A549 (cell line): ENCODE results near the gene SCRN2. TPM values are rescaled to one million over a fixed set of nuclear protein-coding genes. Genes with fewer than 3 reads are reported as not detected.

Source experiments
- ATAC-seq, 2 experiments: fragments of 200-7000 bp in 1 of 2; fragments of >200 bp in 1 of 2; cut with Nextera tagmentation in 1 of 2; cut with Tn5 transposase in 1 of 2; 3 replicates each; pipeline versions ENCODE4 v1.8.0 to v1.9.1; 2018 to 2020; ENCODE audit warnings: mild to moderate bottlenecking in 1 of 2, moderate library complexity in 1 of 2
- CTCF ChIA-PET: fragments of 300-600 bp; sonication (Branson Sonifier 250); formaldehyde crosslinking; extraction: SDS; loops from one replicate; lab custom pipeline; 2021; ENCODE audit warnings: antibody characterized with exemption, inconsistent platforms; lab: Yijun Ruan, JAX
- POLR2A ChIA-PET: fragments of 350-600 bp; formaldehyde crosslinking; extraction: SDS; loops from one replicate; lab custom pipeline; 2021; ENCODE audit warnings: antibody characterized with exemption, inconsistent platforms; lab: Yijun Ruan, JAX
- DNase-seq, 2 experiments: peaks; one replicate each; pipeline versions ENCODE4 v3.0.0 to v3.0.0-alpha.2; 2011 to 2016; ENCODE audit warnings: low read depth in 1 of 2, low spot score in 1 of 2
- FAIRE-seq: peaks from 2 replicates; lab custom pipeline; 2011; peaks lifted over from hg19 to GRCh38; lab: Jason Lieb, UNC
- H3K27ac ChIP-seq, 2 experiments: fragments of >200 bp; sonication (Bioruptor Twin); formaldehyde crosslinking; 3 replicates each; pipeline ENCODE4 v1.5.1; 2016 to 2017
- H3K4me1 ChIP-seq: fragments of >200 bp; sonication (Bioruptor Twin); formaldehyde crosslinking; 3 replicates; pipeline ENCODE4 v1.6.1; 2016
- H3K4me2 ChIP-seq: fragments of >200 bp; sonication (Bioruptor Twin); formaldehyde crosslinking; 3 replicates; pipeline ENCODE4 v1.6.1; 2016
- H3K4me3 ChIP-seq: fragments of >200 bp; sonication (Bioruptor Twin); formaldehyde crosslinking; 3 replicates; pipeline ENCODE4 v1.5.1; 2016
- H3K9me3 ChIP-seq: fragments of >200 bp; sonication (Bioruptor Twin); formaldehyde crosslinking; 3 replicates; pipeline ENCODE4 v1.6.1; 2016
- CEBPB ChIP-seq, 2 experiments: fragments of >200 bp in 1 of 2; sonication (Bioruptor Twin) in 1 of 2; formaldehyde crosslinking in 1 of 2; IDR thresholded peaks; 2 replicates each; pipeline ENCODE4 v1.6.1; 2012 to 2016
- CHD4 ChIP-seq: fragments of 200-600 bp; sonication (generic); IDR thresholded peaks from 2 replicates; pipeline ENCODE4 v1.6.1; 2016; ENCODE audit warnings: antibody characterized with exemption, mild to moderate bottlenecking, borderline replicate concordance
- E2F6 ChIP-seq: IDR thresholded peaks from 2 replicates; pipeline ENCODE4 v1.6.1; 2012; ENCODE audit warnings: low read depth, borderline replicate concordance
- EHMT2 ChIP-seq: fragments of 200-600 bp; sonication (generic); IDR thresholded peaks from 2 replicates; pipeline ENCODE4 v1.6.1; 2016; ENCODE audit warnings: antibody characterized with exemption, low read depth, mild to moderate bottlenecking, moderate library complexity
- EP300 ChIP-seq, 2 experiments: fragments of >200 bp; sonication (Bioruptor Twin); formaldehyde crosslinking; IDR thresholded peaks; 2 replicates in 1 of 2; 3 replicates in 1 of 2; pipeline ENCODE4 v1.6.1; 2016 to 2017
- FOSB ChIP-seq: fragments of 250-450 bp; sonication (Bioruptor Pico); IDR thresholded peaks from 2 replicates; pipeline ENCODE4 v1.5.0; 2020; ENCODE audit warnings: mild to moderate bottlenecking, moderate library complexity
- HEYL ChIP-seq: fragments of 250-450 bp; sonication (Bioruptor Pico); IDR thresholded peaks from 2 replicates; pipeline ENCODE4 v1.8.0; 2021; ENCODE audit warnings: mild to moderate bottlenecking, moderate library complexity
- HOXA7 ChIP-seq: fragments of 250-450 bp; sonication (Bioruptor Pico); IDR thresholded peaks from 2 replicates; pipeline ENCODE4 v1.5.0; 2020; ENCODE audit warnings: mild to moderate bottlenecking, moderate library complexity
- HOXB13 ChIP-seq: fragments of 250-450 bp; sonication (Bioruptor Pico); IDR thresholded peaks from 2 replicates; pipeline ENCODE4 v1.5.0; 2020; ENCODE audit warnings: low read depth, mild to moderate bottlenecking, moderate library complexity
- HOXB5 ChIP-seq: fragments of 250-450 bp; sonication (Bioruptor Pico); IDR thresholded peaks from 2 replicates; pipeline ENCODE4 v1.5.0; 2020; ENCODE audit warnings: mild to moderate bottlenecking, moderate library complexity
- JUN ChIP-seq, 2 experiments: fragments of >200 bp; sonication (Bioruptor Twin); formaldehyde crosslinking; IDR thresholded peaks; 2 replicates in 1 of 2; 3 replicates in 1 of 2; pipeline ENCODE4 v1.6.1; 2016 to 2017
- MAFK ChIP-seq: fragments of 450-650 bp; IDR thresholded peaks from 2 replicates; pipeline ENCODE4 v1.6.1; 2014; ENCODE audit not compliant: partially characterized antibody
- NPAS2 ChIP-seq: fragments of 250-450 bp; sonication (Bioruptor Pico); IDR thresholded peaks from 2 replicates; pipeline ENCODE4 v1.8.0; 2022; ENCODE audit warnings: mild to moderate bottlenecking, moderate library complexity, borderline replicate concordance
- PBX3 ChIP-seq: IDR thresholded peaks from 2 replicates; pipeline ENCODE4 v1.6.1; 2012
- POLR2A ChIP-seq: IDR thresholded peaks from 2 replicates; pipeline ENCODE4 v1.6.1; 2012; ENCODE audit warnings: mild to moderate bottlenecking, low read length
- POLR2AphosphoS2 ChIP-seq: conservative IDR thresholded peaks from 2 replicates; pipeline ENCODE4 v1.6.1; 2012; ENCODE audit warnings: low read length, improper control_type of control experiment, inconsistent platforms
- RAD21 ChIP-seq, 2 experiments: fragments of >200 bp in 1 of 2; sonication (Bioruptor Twin) in 1 of 2; formaldehyde crosslinking in 1 of 2; IDR thresholded peaks in 1 of 2; conservative IDR thresholded peaks in 1 of 2; 2 replicates in 1 of 2; 3 replicates in 1 of 2; pipeline ENCODE4 v1.6.1; 2012 to 2018; ENCODE audit warnings: inconsistent platforms in 1 of 2
- RNF2 ChIP-seq: fragments of 200-600 bp; sonication (generic); IDR thresholded peaks from 2 replicates; pipeline ENCODE4 v1.6.1; 2016; ENCODE audit warnings: low read depth, mild to moderate bottlenecking, antibody characterized with exemption, moderate library complexity, borderline replicate concordance
- SMC3 ChIP-seq: fragments of >200 bp; sonication (Bioruptor Twin); formaldehyde crosslinking; IDR thresholded peaks from 3 replicates; pipeline ENCODE4 v1.6.1; 2018; ENCODE audit warnings: inconsistent platforms
- SREBF2 ChIP-seq: fragments of 450-650 bp; IDR thresholded peaks from 2 replicates; pipeline ENCODE4 v1.6.1; 2014; ENCODE audit warnings: mild to moderate bottlenecking, moderate library complexity
- TFCP2L1 ChIP-seq: fragments of 250-450 bp; sonication (Bioruptor Pico); IDR thresholded peaks from 2 replicates; pipeline ENCODE4 v1.5.0; 2021; ENCODE audit warnings: mild to moderate bottlenecking
- TP53 ChIP-seq: fragments of 250-450 bp; sonication (Bioruptor Pico); IDR thresholded peaks from 2 replicates; pipeline ENCODE4 v1.5.0; 2021; ENCODE audit warnings: mild to moderate bottlenecking, moderate library complexity
- ZFP36 ChIP-seq: fragments of 450-650 bp; IDR thresholded peaks from 2 replicates; pipeline ENCODE4 v1.6.1; 2014; ENCODE audit warnings: borderline replicate concordance; ENCODE audit not compliant: partially characterized antibody
- WGBS: methylation state at CpG from one replicate; pipeline ENCODE4 v1.1.6; 2017; ENCODE audit errors: missing lambda C conversion rate; 5-methylcytosine and 5-hydroxymethylcytosine counted together
- polyA plus RNA-seq, 4 experiments: library from polyadenylated mRNA; depleted of rRNA in 3 of 4; stranded (reverse); fragments of >200 nt; fragmentation: RNase III in 1 of 4; extraction: RNeasy Plus Mini Kit Qiagen cat#74134 plus additional on column Dnase treatment in 1 of 4; gene quantifications; 2 replicates in 3 of 4; 3 replicates in 1 of 4; pipeline ENCODE4 v1.2.3, GENCODE V29; 2011 to 2017
- TF ChIP-seq, protein P1 (sequence below): fragments of 200-600 bp; sonication (generic); IDR thresholded peaks from 2 replicates; pipeline ENCODE4 v1.6.1; 2016; ENCODE audit warnings: antibody characterized with exemption, mild to moderate bottlenecking, moderate library complexity
- TF ChIP-seq, protein P2 (sequence below): fragments of 250-450 bp; sonication (Bioruptor Pico); IDR thresholded peaks from 2 replicates; pipeline ENCODE4 v1.5.0; 2020; ENCODE audit warnings: low read depth, mild to moderate bottlenecking, moderate library complexity
- TF ChIP-seq, protein P3 (sequence below): fragments of >200 bp; sonication (Bioruptor Twin); formaldehyde crosslinking; IDR thresholded peaks from 3 replicates; pipeline ENCODE4 v1.6.1; 2016

Gene SCRN2
- polyA plus RNA-seq, 2 of the 4 experiments (the other 2 are of a cell fraction): 25.8 to 43.7 TPM

DNA sequence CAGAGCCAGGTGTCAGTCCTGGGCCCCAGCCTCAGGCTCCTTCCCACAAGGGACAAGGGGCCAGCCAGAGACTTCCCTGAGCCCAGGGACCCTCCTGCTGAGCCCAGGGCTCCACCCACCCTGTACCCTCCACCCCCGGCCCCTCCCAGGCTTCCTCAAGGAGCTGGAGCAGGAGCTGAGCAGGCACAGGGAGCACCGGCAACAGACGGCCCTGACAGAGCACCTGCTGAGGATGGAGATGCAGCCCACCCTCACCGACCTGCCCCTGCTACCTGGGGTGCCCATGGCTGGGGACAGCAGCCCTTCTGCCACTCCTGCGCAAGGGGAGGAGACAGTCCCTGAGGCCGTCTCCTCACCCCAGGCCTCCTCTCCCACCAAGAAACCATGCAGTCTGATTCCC lies 4.5 kb downstream of the SCRN2 start:
- ChIA-PET POLR2A (interaction anchor here (2.0 kb wide), 1 partner anchor 59 kb away, joined by 11 read pairs; the partner anchor contains the start of gene SP2), CTCF (interaction anchor here (0.5 to 36.3 kb wide), 15 partner anchors 8 to 336 kb away, joined by 3 to 1860 read pairs (median 4); partner anchors contain the start of genes CDK5RAP3, OSBPL7 and SP2)
- no peak overlapping the region for H3K4me3 ChIP-seq
- ATAC-seq (no peak), FAIRE-seq (no peak), DNase-seq (no peak)
- TF ChIP-seq RAD21 (conservative IDR thresholded peaks at IDR 0.05 in 1 of 2, IDR thresholded peaks at IDR 0.05 in 1 of 2): no peak
- no peak for TF ChIP-seq POLR2AphosphoS2
- TF ChIP-seq, protein P1, sequence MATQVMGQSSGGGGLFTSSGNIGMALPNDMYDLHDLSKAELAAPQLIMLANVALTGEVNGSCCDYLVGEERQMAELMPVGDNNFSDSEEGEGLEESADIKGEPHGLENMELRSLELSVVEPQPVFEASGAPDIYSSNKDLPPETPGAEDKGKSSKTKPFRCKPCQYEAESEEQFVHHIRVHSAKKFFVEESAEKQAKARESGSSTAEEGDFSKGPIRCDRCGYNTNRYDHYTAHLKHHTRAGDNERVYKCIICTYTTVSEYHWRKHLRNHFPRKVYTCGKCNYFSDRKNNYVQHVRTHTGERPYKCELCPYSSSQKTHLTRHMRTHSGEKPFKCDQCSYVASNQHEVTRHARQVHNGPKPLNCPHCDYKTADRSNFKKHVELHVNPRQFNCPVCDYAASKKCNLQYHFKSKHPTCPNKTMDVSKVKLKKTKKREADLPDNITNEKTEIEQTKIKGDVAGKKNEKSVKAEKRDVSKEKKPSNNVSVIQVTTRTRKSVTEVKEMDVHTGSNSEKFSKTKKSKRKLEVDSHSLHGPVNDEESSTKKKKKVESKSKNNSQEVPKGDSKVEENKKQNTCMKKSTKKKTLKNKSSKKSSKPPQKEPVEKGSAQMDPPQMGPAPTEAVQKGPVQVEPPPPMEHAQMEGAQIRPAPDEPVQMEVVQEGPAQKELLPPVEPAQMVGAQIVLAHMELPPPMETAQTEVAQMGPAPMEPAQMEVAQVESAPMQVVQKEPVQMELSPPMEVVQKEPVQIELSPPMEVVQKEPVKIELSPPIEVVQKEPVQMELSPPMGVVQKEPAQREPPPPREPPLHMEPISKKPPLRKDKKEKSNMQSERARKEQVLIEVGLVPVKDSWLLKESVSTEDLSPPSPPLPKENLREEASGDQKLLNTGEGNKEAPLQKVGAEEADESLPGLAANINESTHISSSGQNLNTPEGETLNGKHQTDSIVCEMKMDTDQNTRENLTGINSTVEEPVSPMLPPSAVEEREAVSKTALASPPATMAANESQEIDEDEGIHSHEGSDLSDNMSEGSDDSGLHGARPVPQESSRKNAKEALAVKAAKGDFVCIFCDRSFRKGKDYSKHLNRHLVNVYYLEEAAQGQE: no peak
- TF ChIP-seq PBX3: no peak
- TF ChIP-seq, protein P2, sequence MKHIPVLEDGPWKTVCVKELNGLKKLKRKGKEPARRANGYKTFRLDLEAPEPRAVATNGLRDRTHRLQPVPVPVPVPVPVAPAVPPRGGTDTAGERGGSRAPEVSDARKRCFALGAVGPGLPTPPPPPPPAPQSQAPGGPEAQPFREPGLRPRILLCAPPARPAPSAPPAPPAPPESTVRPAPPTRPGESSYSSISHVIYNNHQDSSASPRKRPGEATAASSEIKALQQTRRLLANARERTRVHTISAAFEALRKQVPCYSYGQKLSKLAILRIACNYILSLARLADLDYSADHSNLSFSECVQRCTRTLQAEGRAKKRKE: no peak
- no peak for TF ChIP-seq HOXA7 (CRISPR knock-in tag)
- TF ChIP-seq EHMT2: no peak
- no peak for TF ChIP-seq JUN (IDR thresholded peaks at IDR 0.05)
- no peak for TF ChIP-seq HOXB5 (CRISPR knock-in tag)
- no peak for TF ChIP-seq SREBF2
- TF ChIP-seq RNF2: no peak
- no peaks in the 10 kb centered on the region for H3K9me3 ChIP-seq
- no peak overlapping the region for H3K27ac ChIP-seq
- WGBS: 88% methylated on average over 3 of the region's 6 CpGs
- H3K4me2 ChIP-seq: no peak overlapping the region
- H3K4me1 ChIP-seq: peaks cover 15% of the 10 kb centered on the region

DNA sequence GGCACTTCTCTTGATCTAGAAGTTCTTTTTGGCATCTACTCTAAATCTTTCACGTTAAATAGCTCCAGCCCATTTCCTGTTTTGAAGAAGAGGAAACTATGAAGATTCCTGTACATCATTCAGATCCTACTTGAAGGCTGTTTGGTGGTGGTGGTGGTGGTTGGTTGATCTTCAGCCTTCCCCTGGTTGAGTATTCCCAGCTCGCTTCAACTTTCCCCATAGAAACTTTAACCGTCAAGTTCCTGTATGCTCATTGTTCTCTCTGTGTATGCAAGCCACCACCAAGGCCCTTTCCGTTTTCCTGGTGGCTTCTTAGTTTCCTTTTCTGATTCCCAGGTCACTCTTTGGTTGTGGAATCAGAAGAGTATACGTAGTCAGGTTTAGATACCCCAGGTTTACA lies 6.3 kb downstream of the SCRN2 start:
- no peak overlapping the region for H3K4me3 ChIP-seq
- TF ChIP-seq TFCP2L1 (CRISPR knock-in tag) (no peak), CHD4 (no peak), HOXB13 (no peak), EP300 (IDR thresholded peaks at IDR 0.05) (no peak), ZFP36 (no peak), FOSB (no peak), POLR2A (no peak)
- H3K4me1 ChIP-seq: peaks cover 13% of the 10 kb centered on the region
- 81% methylated on average over 5 of the region's 5 CpGs for WGBS
- no peak overlapping the region for H3K27ac ChIP-seq
- ChIA-PET POLR2A (no interaction called here), CTCF (interaction anchor here (1.0 to 36.3 kb wide), 8 partner anchors 10 to 184 kb away, joined by 3 to 1860 read pairs (median 5); partner anchors contain the start of genes CDK5RAP3 and SP2)
- H3K9me3 ChIP-seq: no peaks in the 10 kb centered on the region
- DNase-seq (no peak), FAIRE-seq (no peak), ATAC-seq (no peak)
- H3K4me2 ChIP-seq: no peak overlapping the region

GRCh38 chr17:47831934-47832327 lies 9.1 kb downstream of the SCRN2 start:
- ChIA-PET POLR2A (interaction anchor here (0.5 to 1.7 kb wide), 36 partner anchors 9 to 642 kb away, joined by 3 to 58 read pairs (median 5); partner anchors contain the start of genes CDC27, CDK5RAP3, KPNB1 and NFE2L1), CTCF (interaction anchor here (0.7 to 36.3 kb wide), 9 partner anchors 10 to 117 kb away, joined by 3 to 1860 read pairs (median 11); partner anchors contain the start of genes OSBPL7, SCRN2, SP2 and SP6)
- Histone ChIP-seq H3K4me3 (peak overlapping the region; percentile 60), H3K4me1 (peaks cover 16% of the 10 kb centered on the region), H3K27ac (peak overlapping the region; percentile 83 to 88), H3K4me2 (peak overlapping the region; percentile 93), H3K9me3 (no peaks in the 10 kb centered on the region)
- DNase-seq (no peak), ATAC-seq (peak; percentile 4 to 43; a peak in 5 of 6 replicates), FAIRE-seq (no peak)
- WGBS: 34% methylated on average over 7 of the region's 7 CpGs
- TF ChIP-seq, protein P3, sequence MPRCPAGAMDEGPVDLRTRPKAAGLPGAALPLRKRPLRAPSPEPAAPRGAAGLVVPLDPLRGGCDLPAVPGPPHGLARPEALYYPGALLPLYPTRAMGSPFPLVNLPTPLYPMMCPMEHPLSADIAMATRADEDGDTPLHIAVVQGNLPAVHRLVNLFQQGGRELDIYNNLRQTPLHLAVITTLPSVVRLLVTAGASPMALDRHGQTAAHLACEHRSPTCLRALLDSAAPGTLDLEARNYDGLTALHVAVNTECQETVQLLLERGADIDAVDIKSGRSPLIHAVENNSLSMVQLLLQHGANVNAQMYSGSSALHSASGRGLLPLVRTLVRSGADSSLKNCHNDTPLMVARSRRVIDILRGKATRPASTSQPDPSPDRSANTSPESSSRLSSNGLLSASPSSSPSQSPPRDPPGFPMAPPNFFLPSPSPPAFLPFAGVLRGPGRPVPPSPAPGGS: no peak
- no peak for TF ChIP-seq HOXB5 (CRISPR knock-in tag)
- TF ChIP-seq FOSB: no peak
- no peak for TF ChIP-seq CEBPB (IDR thresholded peaks at IDR 0.05)
- no peak for TF ChIP-seq NPAS2 (CRISPR knock-in tag)
- no peak for TF ChIP-seq HEYL (CRISPR knock-in tag)
- TF ChIP-seq MAFK: no peak
- no peak for TF ChIP-seq SMC3
- 0 out of 2 replicates have a peak, but pooled peaks have one; percentile 41 for TF ChIP-seq TP53
- TF ChIP-seq POLR2A: peak; percentile 12; the same call in 1 of the 2 replicates
- no peak for TF ChIP-seq E2F6
